GM18502 (cell line): ENCODE results near the gene MAPKAPK5.
"Not testable (repeated sequence)": the region's sequence is repeated elsewhere in the genome, so short reads cannot be mapped to it uniquely, and the experiment has no call there.

ENCODE experiments used
- ATAC-seq: cut with Tn5 transposase; IDR thresholded peaks from one replicate; pipeline ENCODE4 v1.9.1; 2021; ENCODE audit warnings: mild to moderate bottlenecking; ENCODE audit not compliant: unreplicated experiment, poor library complexity

Gene MAPKAPK5

DNA sequence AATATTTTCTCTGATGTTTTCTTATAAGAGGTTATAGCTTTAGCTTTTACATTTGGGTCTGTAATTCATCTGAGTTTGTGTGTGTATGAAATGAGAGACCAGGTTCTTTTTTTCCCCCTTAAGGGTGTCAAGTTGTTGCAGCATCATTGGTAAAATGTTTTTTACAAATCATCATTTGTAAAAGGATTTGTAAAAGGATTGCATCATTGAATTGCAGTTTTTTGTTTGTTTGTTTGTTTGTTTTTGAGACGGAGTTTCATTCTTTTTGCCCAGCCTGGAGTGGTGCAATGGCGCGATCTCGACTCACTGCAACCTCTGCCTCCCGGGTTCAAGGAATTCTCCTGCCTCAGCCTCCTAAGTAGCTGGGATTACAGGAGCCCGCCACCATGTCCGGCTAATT is 31.1 kb downstream of the MAPKAPK5 start:
- ATAC-seq = no peak

DNA sequence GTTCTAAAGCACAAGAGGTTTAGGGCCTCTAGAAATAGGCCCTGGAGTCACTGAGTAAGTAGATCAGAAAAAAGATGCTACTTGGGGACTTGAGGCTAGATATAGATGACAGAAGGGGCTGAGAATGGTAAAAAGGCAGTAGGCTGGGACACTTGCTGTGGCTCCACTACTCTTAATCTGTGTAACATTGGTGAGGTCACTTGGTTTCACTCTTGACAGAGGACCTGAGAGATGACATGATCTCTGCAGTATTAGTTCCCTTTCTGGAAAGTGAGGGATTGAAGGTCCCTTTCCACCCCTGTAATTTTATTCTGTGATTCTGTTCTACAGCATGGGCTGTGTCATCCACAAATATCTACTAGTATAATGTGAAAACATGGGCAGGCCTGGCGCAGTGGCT is 39.7 kb downstream of the MAPKAPK5 start:
- no peak for ATAC-seq

DNA sequence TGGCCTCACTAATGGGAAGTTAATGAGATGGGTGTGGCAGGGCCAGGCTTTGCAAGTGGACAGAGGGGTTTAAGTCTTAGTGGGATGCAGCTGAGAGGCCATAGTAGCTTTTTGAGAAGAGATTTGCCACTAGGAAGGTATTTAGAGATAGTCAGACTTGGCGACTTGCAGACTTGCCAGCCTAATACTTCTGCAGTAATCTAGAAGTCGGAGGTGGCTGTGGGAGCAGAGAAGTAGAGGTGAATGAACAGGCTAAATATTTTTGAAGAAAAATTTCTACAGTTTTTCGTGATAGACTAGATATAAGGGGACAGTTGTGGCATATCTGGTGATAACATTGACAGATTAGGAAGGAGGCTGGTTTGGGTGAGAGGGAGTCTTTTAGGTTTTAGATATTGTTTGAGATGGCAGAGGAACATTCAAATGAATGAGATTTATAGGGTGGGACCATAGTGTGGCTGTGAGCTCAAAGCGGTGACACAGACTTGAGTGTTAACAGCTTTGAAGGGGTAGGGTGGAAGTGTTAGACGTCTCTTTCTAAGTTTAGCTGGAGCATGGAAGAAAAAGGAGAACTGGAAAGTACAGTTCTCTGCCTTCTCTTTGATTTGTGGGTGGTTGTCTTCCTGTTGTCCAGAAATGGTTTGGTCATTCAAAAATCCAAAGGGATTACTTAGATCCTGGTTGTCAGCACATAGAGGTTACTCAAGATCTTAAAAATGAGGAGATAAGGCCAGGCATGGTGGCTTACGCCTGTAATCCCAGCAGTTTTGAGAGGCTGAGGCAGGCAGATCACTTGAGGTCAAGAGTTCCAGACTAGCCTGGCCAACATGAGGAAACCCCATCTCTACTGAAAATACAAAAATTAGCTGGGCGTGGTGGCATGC is 44.9 kb downstream of the MAPKAPK5 start:
- ATAC-seq = no peak

DNA sequence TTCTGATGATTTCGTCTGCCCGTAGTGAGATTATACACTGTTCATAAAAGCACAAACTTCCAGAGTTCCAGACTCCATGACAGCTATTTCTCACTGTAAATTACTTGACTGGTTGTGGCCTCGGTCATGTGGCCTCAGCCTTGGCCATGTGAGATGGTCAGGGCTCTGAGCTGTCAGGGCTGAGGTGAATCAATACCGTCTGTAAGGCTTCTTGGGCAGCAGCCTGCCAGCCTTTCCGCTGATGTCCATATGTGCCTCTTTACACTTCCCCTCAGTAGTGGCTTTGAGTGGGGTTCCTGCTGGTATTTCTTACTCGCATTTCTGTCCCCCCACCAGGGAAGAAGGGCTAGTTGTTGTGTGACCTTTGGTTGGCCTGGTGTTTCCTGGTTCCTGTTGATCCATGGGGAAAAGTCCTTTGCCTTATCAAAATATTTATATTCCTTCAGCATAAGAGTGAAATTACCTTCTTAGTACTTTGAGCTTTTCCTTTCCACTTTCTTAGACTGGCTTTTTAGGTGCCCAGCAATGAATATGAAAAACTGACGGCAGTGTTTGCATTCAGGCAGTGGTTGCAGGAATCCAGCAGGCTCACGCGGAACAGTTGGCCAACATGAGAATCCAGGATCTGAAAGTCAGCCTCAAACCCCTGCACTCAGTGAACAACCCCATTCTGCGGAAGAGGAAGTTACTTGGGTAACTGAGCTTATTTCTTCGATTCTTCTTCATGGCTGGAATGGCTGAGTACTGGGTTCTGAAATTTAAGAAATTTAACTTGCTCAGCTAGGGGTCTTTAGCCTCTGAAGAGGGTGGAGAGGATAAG is 46.1 kb downstream of the MAPKAPK5 start:
- ATAC-seq = no peak

DNA sequence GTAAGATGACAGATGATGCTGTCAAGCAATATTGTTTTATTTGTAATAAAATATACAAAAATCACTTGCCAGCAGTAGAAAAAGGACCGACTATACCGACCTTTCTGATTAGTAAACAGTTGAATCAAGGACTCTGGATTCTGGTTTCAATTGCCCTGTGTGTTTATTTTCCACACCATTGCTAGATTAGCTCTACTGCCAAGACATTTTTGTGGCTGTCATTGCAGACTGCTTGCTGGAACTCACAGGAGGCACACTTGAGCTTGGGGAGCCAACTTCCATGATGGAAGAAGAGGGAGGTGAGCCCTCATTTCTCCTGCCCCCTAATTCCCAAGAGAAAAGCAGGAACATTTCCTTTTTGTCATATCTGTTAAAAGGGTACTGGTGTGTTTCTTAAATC is 51.3 kb downstream of the MAPKAPK5 start:
- no peak for ATAC-seq

DNA sequence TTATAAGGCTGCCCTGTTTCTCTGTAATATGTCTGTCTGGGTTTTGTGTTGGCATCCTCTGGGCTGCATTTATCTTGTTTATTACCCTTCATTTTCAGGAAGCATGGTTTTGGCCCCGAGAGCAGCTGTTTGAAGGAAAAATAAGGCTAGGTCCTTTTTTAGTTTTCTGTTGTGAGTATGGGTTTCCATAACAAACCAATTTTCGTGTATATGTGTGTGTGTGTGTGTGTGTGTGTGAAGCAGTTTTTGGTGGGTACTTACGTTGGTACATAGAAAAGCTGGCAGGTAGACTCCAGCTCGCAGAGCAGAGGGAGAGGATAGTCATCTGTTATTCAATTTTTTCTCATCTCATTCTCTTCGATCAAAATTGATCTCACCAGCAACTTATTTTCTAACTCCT is 52.5 kb downstream of the MAPKAPK5 start:
- no peak for ATAC-seq

DNA sequence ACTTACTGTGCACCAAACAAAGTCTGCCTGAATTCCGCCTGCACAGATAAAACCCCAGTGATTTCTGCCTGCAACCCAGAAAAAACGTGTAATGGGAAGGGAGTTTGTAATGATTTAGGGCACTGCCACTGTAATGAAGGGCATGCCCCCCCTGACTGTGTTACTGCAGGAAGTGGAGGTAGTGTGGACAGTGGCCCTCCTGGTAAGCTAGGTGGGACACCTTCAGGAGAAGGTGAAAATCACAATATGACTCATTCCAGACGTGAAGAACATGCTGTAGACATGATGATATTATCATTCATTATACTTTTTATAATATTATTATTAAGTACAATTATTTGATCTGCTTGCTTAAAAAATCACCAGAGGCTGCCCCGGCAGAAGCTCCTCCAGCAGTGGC is 59.2 kb downstream of the MAPKAPK5 start:
- no peak for ATAC-seq

DNA sequence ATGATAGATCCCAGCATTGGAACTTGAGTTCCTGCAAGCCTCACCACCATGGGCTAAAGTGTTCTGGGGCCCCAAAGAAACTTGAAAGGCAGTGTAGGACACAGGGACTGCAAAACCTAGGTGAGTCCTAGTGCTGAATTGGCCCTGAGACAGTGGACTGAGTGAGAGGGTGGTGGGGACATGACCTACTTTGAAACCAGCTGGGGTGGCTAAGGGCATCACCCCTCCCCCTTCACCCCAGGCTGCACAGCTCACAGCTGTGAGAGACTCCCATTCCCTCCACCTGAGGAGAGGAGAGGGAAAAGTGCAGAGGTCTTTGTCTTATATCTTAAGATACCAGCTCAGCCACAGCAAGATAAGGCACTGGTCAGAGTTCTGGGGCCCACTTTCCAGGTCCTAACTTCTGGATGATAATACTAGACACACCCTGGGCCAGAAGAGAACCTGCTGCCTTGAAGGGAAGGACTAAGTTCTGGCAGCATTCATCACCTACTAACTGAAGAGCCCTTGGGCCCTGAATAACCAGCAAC is 62.5 kb downstream of the MAPKAPK5 start:
- ATAC-seq = no peak

DNA sequence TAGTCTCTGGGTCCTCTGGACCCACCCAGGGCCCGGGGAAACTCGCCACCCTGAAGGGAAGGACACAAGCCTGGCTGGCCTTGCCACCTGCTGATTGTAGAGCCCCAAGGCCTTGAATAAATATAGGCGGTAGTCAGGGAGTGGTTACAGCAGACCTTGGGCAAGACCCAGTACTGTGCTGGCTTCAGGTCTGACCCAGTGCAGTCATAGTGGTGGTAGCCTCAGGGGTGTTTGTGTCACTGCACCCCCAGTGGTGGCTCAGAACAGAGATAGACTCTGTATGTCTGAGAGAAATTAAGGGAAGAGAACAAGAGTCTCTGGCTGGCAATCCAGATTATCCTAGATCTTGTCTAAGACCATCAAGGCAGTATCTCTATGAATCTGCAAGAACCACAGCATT is 63.5 kb downstream of the MAPKAPK5 start:
- ATAC-seq = no peak

DNA sequence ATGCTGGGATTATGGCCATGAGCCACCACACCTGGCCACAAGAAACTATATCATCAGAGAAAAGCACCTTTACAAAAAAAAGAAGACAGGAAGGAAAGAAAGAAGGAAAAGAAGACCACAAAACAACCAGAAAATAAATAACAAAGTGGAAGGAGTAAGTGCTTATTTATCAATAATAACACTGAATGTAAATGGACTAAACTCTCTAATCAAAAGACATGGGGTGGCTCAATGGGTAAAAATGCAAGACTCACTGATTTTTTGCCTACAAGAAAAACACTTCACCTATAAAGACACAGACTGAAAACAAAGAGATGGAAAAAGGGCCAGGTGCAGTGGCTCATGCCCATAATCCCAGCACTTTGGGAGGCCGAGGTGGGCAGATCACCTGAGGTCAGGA is 65.7 kb downstream of the MAPKAPK5 start:
- ATAC-seq = no peak

DNA sequence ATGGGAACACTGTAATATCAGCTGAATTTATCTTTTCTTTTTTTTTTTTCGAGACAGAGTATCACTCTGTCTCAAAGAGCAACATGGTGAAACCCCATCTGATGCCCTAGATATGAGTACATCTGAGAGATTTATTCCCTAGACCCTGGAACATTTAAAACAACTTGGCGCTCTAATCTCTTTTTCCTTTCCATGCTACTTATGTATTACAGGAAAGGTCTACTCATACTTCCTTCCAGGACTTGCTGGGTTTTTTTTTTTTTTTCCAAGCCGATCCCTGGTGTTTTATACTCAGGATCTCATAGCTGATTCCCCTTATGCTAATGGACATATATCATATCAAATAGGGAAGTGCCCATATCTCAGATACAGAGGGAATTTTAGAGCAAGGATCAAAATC is 83.1 kb downstream of the MAPKAPK5 start:
- ATAC-seq = no peak

DNA sequence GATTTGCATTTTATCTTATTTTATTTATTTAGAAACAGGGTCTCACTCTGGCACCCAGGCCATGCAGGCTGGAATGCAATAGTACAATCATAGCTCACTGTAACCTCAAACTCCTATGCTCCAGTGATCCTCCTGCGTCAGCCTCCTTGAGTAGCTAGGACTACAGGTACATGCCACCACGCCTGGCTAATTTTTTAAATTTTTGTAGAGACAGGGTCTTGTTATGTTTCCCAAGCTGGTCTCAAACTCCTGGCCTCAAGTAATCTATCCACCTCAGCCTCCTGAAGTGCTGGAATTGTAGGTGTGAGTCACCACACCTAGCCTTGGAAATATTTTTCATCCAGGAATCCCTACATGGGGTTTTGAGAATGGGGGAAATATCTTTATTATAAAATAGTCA is 84.6 kb downstream of the MAPKAPK5 start:
- ATAC-seq = no peak

DNA sequence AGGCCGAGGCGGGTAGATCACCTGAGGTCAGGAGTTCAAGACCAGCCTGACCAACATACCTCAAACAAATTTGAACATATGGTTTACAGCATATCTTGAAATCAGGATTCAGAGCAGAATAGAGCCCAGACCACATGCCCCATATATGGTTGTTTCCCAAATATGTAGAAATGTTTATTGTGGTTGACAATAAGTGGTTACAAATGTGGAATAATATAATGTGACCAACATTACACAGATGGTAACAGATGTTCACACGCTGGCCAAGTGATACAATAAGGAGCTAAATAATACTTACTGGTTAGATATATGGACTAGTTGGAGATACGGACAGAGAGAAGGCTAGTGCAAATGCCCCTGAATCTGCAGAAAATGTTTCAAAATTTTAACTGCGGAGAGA is 85.3 kb downstream of the MAPKAPK5 start:
- ATAC-seq = no peak

DNA sequence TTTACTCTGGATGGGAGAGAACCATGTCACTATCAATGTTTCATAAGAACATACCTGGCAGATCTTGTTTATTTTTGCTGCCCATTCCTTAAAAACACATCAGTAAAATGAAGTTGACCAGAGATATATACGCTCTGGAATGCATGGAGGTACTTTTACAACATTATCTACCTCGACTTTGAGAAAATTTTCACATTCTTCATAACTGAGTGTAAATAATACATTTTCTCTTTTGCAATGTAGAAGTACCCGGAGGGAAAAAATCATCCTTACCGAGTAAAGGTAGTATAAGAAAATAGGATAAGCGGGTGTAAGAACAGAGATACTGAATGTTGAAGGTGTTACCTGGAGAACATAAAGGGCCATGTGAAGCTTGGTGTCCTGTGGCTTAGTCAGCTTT is 90.2 kb downstream of the MAPKAPK5 start:
- ATAC-seq = no peak

DNA sequence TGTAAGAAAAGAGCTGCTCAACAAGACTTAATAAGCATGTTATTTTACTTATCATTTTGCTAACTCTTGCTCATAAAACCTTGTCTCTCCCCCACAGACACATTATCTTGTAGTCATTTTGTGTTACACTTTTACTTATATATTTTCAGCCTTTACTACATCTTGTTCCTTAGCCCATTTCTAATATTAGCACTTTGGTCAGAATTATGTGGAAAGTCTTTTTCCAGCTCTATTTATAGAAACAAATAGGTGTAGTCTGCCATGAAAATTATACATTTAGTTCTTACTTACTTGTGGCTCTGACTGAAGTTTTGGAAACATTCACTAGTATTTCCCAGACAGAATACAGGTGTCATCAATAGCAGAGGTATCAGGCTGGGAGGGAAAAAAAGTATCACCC is 94.8 kb downstream of the MAPKAPK5 start:
- ATAC-seq = no peak

DNA sequence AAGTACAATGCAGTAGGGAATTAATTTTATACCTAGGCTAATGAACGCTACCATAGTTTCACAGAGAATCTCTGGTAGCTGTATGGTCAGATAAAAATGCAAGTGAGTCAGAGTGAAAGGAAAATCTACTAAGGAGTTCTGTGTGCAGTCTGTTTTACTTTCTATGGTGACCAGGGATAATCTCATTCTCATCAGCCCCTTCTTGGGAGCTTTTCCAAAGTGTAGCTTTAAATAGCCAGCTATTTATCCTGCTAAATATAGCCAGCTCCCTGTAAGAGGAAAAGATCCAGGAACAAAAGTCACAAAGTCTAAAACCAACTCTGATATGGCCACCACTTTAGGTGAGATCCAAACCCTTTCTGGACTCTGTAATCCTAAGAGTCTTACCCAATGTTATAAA is 95.4 kb downstream of the MAPKAPK5 start:
- ATAC-seq = no peak

DNA sequence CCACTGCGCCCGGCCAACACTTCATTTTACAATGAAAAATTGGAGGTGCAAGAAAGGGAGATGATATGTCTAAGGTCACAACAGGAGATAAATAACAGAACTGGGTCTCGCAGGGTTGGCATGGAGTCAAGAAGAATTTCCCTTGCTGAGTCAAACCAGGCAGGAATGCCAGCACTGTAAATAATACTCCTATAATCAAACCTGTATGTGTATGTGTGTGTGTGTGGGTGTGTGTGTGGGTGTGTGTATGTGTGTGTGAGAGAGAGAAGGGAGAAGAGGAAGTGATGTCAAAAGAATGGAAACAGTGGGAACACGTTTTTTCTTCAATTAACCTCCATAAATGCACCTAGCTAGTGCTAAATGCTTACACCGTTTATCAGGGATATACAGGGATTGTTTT is 100.5 kb downstream of the MAPKAPK5 start:
- ATAC-seq = no peak

DNA sequence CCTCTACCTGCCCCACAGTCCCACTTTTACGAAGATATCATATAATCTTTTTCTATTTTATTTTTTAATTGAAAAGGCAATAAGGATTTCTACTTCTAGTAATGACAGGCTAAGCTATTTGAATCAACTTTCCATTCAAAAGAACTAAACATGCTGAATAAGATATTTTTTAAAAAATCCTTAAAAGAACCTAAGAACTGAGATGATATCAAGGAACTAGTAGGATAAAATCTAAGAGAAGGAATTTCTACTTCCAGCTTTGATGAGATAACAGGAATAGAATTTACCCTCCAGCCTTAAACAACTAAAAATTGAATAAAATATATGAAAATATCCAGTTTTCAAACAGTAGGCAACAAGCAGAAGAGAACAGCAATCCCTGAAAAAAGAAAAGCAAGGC is 101.9 kb downstream of the MAPKAPK5 start:
- ATAC-seq = no peak

DNA sequence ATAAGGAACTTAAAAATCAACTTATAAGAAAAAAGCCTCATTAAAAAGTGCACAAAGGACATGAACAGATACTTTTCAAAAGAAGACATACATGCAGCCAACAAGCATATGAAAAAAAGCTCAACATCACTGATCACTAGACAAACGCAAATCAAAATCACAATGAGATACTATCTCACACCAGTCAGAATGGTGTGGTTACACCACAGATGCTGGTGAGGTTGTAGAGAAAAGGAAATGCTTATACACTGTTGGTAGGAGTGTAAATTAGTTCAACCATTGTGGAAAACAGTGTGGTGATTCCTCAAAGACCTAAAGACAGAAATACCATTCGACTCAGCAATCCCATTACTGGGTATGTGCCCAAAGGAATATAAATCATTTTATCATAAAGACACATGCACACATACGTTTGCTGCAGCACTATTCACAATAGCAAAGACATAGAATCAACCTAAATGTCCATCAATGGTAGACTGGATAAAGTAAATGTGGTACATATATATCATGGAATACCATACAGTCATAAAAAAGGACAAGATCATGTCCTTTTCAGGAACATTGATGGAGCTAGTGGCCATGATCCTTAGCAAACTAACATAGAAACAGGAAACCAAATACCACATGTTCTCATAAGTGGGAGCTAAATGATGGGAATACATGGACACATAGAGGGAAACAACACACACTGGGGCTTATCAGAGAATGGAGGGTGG is 109.1 kb downstream of the MAPKAPK5 start:
- not testable (repeated sequence) for ATAC-seq
